HCT116 (cell line): ENCODE measurements around the gene CRIM1. TPM values are rescaled to one million over a fixed set of nuclear protein-coding genes. Genes with fewer than 3 reads are reported as not detected.

Experiments
- ATAC-seq: fragments of 200-7000 bp; cut with Tn5 transposase; 2 replicates; pipeline ENCODE4 v1.9.1; 2020; ENCODE audit warnings: mild to moderate bottlenecking, moderate library complexity
- BruUV-seq: library from RNA; stranded (reverse); fragments of 400-500 nt; replicated peaks from 2 replicates; lab custom pipeline; 2021; lab: Mats Ljungman, UMichigan
- CTCF ChIA-PET: fragments of 300-600 bp; sonication (Branson Sonifier 250); formaldehyde crosslinking; loops from one replicate; lab custom pipeline; 2021; ENCODE audit warnings: antibody characterized with exemption; lab: Charles Lee
- POLR2A ChIA-PET: fragments of 300-600, 350-600 bp; sonication (Branson Sonifier 250); formaldehyde crosslinking; loops from one replicate; lab custom pipeline; 2021; ENCODE audit warnings: antibody characterized with exemption; lab: Charles Lee
- RAD21 ChIA-PET, 2 experiments: fragments of 300-600 bp; sonication (Branson Sonifier 250); formaldehyde crosslinking; loops; one replicate each; lab custom pipeline; 2023; ENCODE audit warnings: low total read pairs in 2 of 2; ENCODE audit not compliant: uncharacterized antibody in 2 of 2, unreplicated experiment in 2 of 2, low non-redundant PET in 1 of 2; lab: Charles Lee
- DNase-seq: peaks from one replicate; pipeline ENCODE4 v3.0.0-alpha.2; 2010; ENCODE audit warnings: low read depth, low spot score
- H2AFZ ChIP-seq: fragments of 200-600 bp; shearing (Covaris generic), sonication (generic); 2 replicates; pipeline ENCODE4 v1.6.1; 2017; ENCODE audit warnings: low read depth, mixed run types, mixed read lengths, antibody characterized with exemption, low read length; ENCODE audit not compliant: poor library complexity, severe bottlenecking
- H3K27ac ChIP-seq: 2 replicates; pipeline ENCODE4 v1.5.1; 2012; ENCODE audit warnings: low read depth, low read length
- H3K27me3 ChIP-seq: fragments of 200-600 bp; sonication (generic); 2 replicates; pipeline ENCODE4 v1.6.1; 2016; ENCODE audit warnings: mixed run types, low read length, mixed read lengths; ENCODE audit not compliant: insufficient read depth
- H3K36me3 ChIP-seq, 2 experiments: fragments of 200-500 bp in 1 of 2; fragments of 200-600 bp in 1 of 2; sonication (Bioruptor generic) in 1 of 2; sonication (generic) in 1 of 2; 2 replicates each; pipeline versions ENCODE4 v1.5.1 to v1.6.1; 2014 to 2016; ENCODE audit warnings: low read length in 2 of 2, inconsistent platforms in 1 of 2, mixed read lengths in 1 of 2, mixed run types in 1 of 2; ENCODE audit not compliant: insufficient read depth in 2 of 2, control insufficient read depth in 1 of 2
- H3K4me1 ChIP-seq, 2 experiments: fragments of 200-600 bp in 1 of 2; sonication (generic) in 1 of 2; 2 replicates each; pipeline versions ENCODE4 v1.5.1 to v1.6.1; 2012 to 2017; ENCODE audit warnings: low read length in 2 of 2, inconsistent platforms in 1 of 2, mild to moderate bottlenecking in 1 of 2, mixed read lengths in 1 of 2, mixed run types in 1 of 2, moderate library complexity in 1 of 2; ENCODE audit not compliant: insufficient read depth in 2 of 2, control insufficient read depth in 1 of 2
- H3K4me2 ChIP-seq: fragments of 200-600 bp; sonication (generic); 2 replicates; pipeline ENCODE4 v1.6.1; 2017; ENCODE audit warnings: mixed run types, low read length, mixed read lengths
- H3K4me3 ChIP-seq, 2 experiments: fragments of 200-600 bp in 1 of 2; sonication (generic) in 1 of 2; replicated peaks in 1 of 2; 2 replicates each; pipeline ENCODE4 v1.5.1; 2011 to 2016; ENCODE audit warnings: low read length in 2 of 2, control low read depth in 1 of 2, low read depth in 1 of 2, mild to moderate bottlenecking in 1 of 2, mixed read lengths in 1 of 2, mixed run types in 1 of 2
- H3K79me2 ChIP-seq: fragments of 200-600 bp; sonication (generic); 2 replicates; pipeline ENCODE4 v1.6.1; 2017; ENCODE audit warnings: mild to moderate bottlenecking, mixed run types, low read length, moderate library complexity, mixed read lengths; ENCODE audit not compliant: insufficient read depth
- H3K9ac ChIP-seq: fragments of 200-600 bp; sonication (generic); 2 replicates; pipeline ENCODE4 v1.6.1; 2016; ENCODE audit warnings: low read length, mixed read lengths
- H3K9me2 ChIP-seq: fragments of 200-600 bp; sonication (generic), shearing (Covaris generic); 2 replicates; pipeline ENCODE4 v1.6.1; 2017; ENCODE audit warnings: mixed run types, mild to moderate bottlenecking, moderate library complexity; ENCODE audit not compliant: insufficient read depth
- H3K9me3 ChIP-seq, 2 experiments: fragments of 200-500 bp in 1 of 2; fragments of 200-600 bp in 1 of 2; sonication (Bioruptor generic) in 1 of 2; sonication (generic) in 1 of 2; 2 replicates each; pipeline ENCODE4 v1.6.1; 2014 to 2017; ENCODE audit warnings: low read length in 2 of 2, mixed read lengths in 2 of 2, inconsistent platforms in 1 of 2, low read depth in 1 of 2, mild to moderate bottlenecking in 1 of 2, mixed run types in 1 of 2, moderate library complexity in 1 of 2; ENCODE audit not compliant: control insufficient read depth in 1 of 2, insufficient read depth in 1 of 2
- H4K20me1 ChIP-seq: fragments of 200-600 bp; sonication (generic), shearing (Covaris generic); 2 replicates; pipeline ENCODE4 v1.6.1; 2017; ENCODE audit warnings: mixed run types, mild to moderate bottlenecking, moderate library complexity; ENCODE audit not compliant: insufficient read depth
- ATF3 ChIP-seq: IDR thresholded peaks from 2 replicates; pipeline ENCODE4 v1.6.1; 2012
- CEBPB ChIP-seq: IDR thresholded peaks from 2 replicates; pipeline ENCODE4 v1.6.1; 2012; ENCODE audit warnings: low read depth
- EZH2phosphoT487 ChIP-seq: fragments of 200-600 bp; IDR thresholded peaks from 2 replicates; pipeline ENCODE4 v1.6.1; 2018; ENCODE audit warnings: antibody characterized with exemption, borderline replicate concordance
- FOSL1 ChIP-seq: IDR thresholded peaks from 2 replicates; pipeline ENCODE4 v1.6.1; 2012; ENCODE audit warnings: low read depth
- JUND ChIP-seq: IDR thresholded peaks from 2 replicates; pipeline ENCODE4 v1.6.1; 2012
- MAX ChIP-seq: IDR thresholded peaks from 2 replicates; pipeline ENCODE4 v1.6.1; 2012
- POLR2AphosphoS5 ChIP-seq: IDR thresholded peaks from 2 replicates; pipeline ENCODE4 v1.6.1; 2011; ENCODE audit warnings: mild to moderate bottlenecking, low read depth, low read length, moderate library complexity
- RAD21 ChIP-seq: IDR thresholded peaks from 2 replicates; pipeline ENCODE4 v1.6.1; 2012; ENCODE audit warnings: low read depth, mild to moderate bottlenecking
- REST ChIP-seq: IDR thresholded peaks from 2 replicates; pipeline ENCODE4 v1.6.1; 2012; ENCODE audit warnings: low read depth
- SP1 ChIP-seq: IDR thresholded peaks from 2 replicates; pipeline ENCODE4 v1.6.1; 2012; ENCODE audit warnings: low read depth
- ZBTB33 ChIP-seq: IDR thresholded peaks from 2 replicates; pipeline ENCODE4 v1.6.1; 2011; ENCODE audit warnings: mild to moderate bottlenecking, low read length, moderate library complexity; ENCODE audit not compliant: insufficient replicate concordance; ENCODE audit errors: extremely low read depth
- intact Hi-C: fragments of 100-400 bp; cut with micrococcal nuclease; formaldehyde crosslinking; loops from 2 replicates; pipeline ENCODE4 v1.10.0; 2022
- total RNA-seq: library from RNA; stranded (reverse); gene quantifications from one replicate; pipeline ENCODE4 v1.2.1, GENCODE V29; 2021; ENCODE audit not compliant: unreplicated experiment

Gene CRIM1
- total RNA-seq, 1 experiment from 2014 or later, result 27.2 TPM

- no peak for TF ChIP-seq JUND
- no peak for TF ChIP-seq CEBPB
- TF ChIP-seq SP1, result no peak
- TF ChIP-seq RAD21, result no peak
- TF ChIP-seq ZBTB33, result no peak
- DNase-seq (no peak), ATAC-seq (no peak)
- ChIA-PET POLR2A (no interaction called here), RAD21 (no interaction called here), CTCF (no interaction called here)
- no peak overlapping the region for H2AFZ ChIP-seq
- H3K4me3 ChIP-seq, result no peak overlapping the region
- H3K4me1 ChIP-seq, result no peaks in the 10 kb centered on the region
- H3K4me2 ChIP-seq, result no peak overlapping the region
- H4K20me1 ChIP-seq, result no peaks in the 10 kb centered on the region
- H3K27me3 ChIP-seq, result no peaks in the 10 kb centered on the region
- H3K79me2 ChIP-seq, result no peaks in the 10 kb centered on the region
- BruUV-seq, result no TSS peak
- no peaks in the 10 kb centered on the region for H3K9me3 ChIP-seq
- peaks cover 0 to 3% of the 10 kb centered on the region in 2 experiments; a peak in 1 of 4 replicates for H3K36me3 ChIP-seq
- no peak overlapping the region for H3K9ac ChIP-seq
- no peak overlapping the region for H3K27ac ChIP-seq
- no peaks in the 10 kb centered on the region for H3K9me2 ChIP-seq
- intact Hi-C loops, result no loop called here
These were observed 172.7 kb downstream of the CRIM1 start for GRCh38 chr2:36528274-36528673.

- POLR2A ChIA-PET, result no interaction called here
- Histone ChIP-seq H3K9me3 (no peaks in the 10 kb centered on the region), H3K9me2 (no peaks in the 10 kb centered on the region), H3K36me3 (no peaks in the 10 kb centered on the region), H2AFZ (no peak overlapping the region), H3K79me2 (no peaks in the 10 kb centered on the region), H3K9ac (no peak overlapping the region), H4K20me1 (no peaks in the 10 kb centered on the region), H3K4me1 (no peaks in the 10 kb centered on the region), H3K4me2 (no peak overlapping the region), H3K4me3 (no peak overlapping the region), H3K27me3 (no peaks in the 10 kb centered on the region), H3K27ac (no peak overlapping the region)
- ATAC-seq, result no peak
- no TSS peak for BruUV-seq
- RAD21 ChIA-PET, result no interaction called here
- intact Hi-C loops, result no loop called here
- DNase-seq, result no peak
- CTCF ChIA-PET, result no interaction called here
- no peak for TF ChIP-seq ZBTB33
- TF ChIP-seq ATF3, result no peak
- no peak for TF ChIP-seq POLR2AphosphoS5
- no peak for TF ChIP-seq REST
- no peak for TF ChIP-seq CEBPB
- no peak for TF ChIP-seq MAX
- no peak for TF ChIP-seq FOSL1
- no peak for TF ChIP-seq EZH2phosphoT487
- no peak for TF ChIP-seq RAD21
These were observed 173.3 kb downstream of the CRIM1 start for GRCh38 chr2:36528766-36529392.
